OCI-LY1 (cell line): Measurements from ENCODE around the gene ANKIB1.

Experiments
- H2AFZ ChIP-seq: fragments of 200-600 bp; sonication (generic), shearing (Covaris generic); 2 replicates; pipeline ENCODE4 v1.6.0; 2014; ENCODE audit warnings: antibody characterized with exemption, mild to moderate bottlenecking, low read length
- H3F3A ChIP-seq: fragments of 200-600 bp; sonication (generic), shearing (Covaris generic); 2 replicates; pipeline ENCODE4 v1.6.0; 2014; ENCODE audit warnings: mild to moderate bottlenecking, antibody characterized with exemption, low read length, moderate library complexity; ENCODE audit not compliant: insufficient read depth
- H3K27ac ChIP-seq: fragments of 200-600 bp; sonication (generic); 2 replicates; pipeline ENCODE4 v1.5.1; 2014; ENCODE audit warnings: low read length, mixed run types, mild to moderate bottlenecking, low read depth; ENCODE audit not compliant: poor library complexity, severe bottlenecking
- H3K27me3 ChIP-seq: fragments of 200-600 bp; sonication (generic); 2 replicates; pipeline ENCODE4 v1.6.0; 2014; ENCODE audit warnings: antibody characterized with exemption, mild to moderate bottlenecking, low read length, moderate library complexity; ENCODE audit not compliant: insufficient read depth
- H3K36me3 ChIP-seq: fragments of 200-600 bp; sonication (generic); 2 replicates; pipeline ENCODE4 v1.6.1; 2014; ENCODE audit warnings: mild to moderate bottlenecking, antibody characterized with exemption, low read length, moderate library complexity, mixed read lengths; ENCODE audit not compliant: insufficient read depth
- H3K4me1 ChIP-seq: fragments of 200-600 bp; sonication (generic); 2 replicates; pipeline ENCODE4 v1.5.1; 2014; ENCODE audit warnings: mild to moderate bottlenecking, low read length, moderate library complexity; ENCODE audit not compliant: insufficient read depth, severe bottlenecking
- H3K4me2 ChIP-seq: fragments of 200-600 bp; sonication (generic), shearing (Covaris generic); 2 replicates; pipeline ENCODE4 v1.6.1; 2014; ENCODE audit warnings: low read length
- H3K4me3 ChIP-seq: fragments of 200-600 bp; sonication (generic); 2 replicates; pipeline ENCODE4 v1.5.1; 2014; ENCODE audit warnings: low read length, low read depth, mild to moderate bottlenecking, mixed read lengths; ENCODE audit not compliant: poor library complexity, severe bottlenecking
- H3K79me2 ChIP-seq: fragments of 200-600 bp; shearing (Covaris generic); 2 replicates; pipeline ENCODE4 v1.6.1; 2016; ENCODE audit warnings: mixed run types, low read length, mixed read lengths; ENCODE audit not compliant: insufficient read depth
- H3K9ac ChIP-seq: fragments of 200-600 bp; sonication (generic), shearing (Covaris generic); 2 replicates; pipeline ENCODE4 v1.6.1; 2014; ENCODE audit warnings: mild to moderate bottlenecking, low read length, mixed read lengths
- H3K9me2 ChIP-seq: fragments of 200-600 bp; sonication (generic), shearing (Covaris generic); 2 replicates; pipeline ENCODE4 v1.6.1; 2014; ENCODE audit warnings: low read depth, mild to moderate bottlenecking, low read length, mixed read lengths
- H3K9me3 ChIP-seq: fragments of 200-600 bp; shearing (Covaris generic); 2 replicates; pipeline ENCODE4 v1.6.1; 2014; ENCODE audit warnings: low read length, mixed read lengths
- H4K20me1 ChIP-seq: fragments of 200-600 bp; sonication (generic), shearing (Covaris generic); 2 replicates; pipeline ENCODE4 v1.6.0; 2016; ENCODE audit warnings: mild to moderate bottlenecking, low read length; ENCODE audit not compliant: insufficient read depth
- EZH2 ChIP-seq: fragments of 200-600 bp; sonication (generic), shearing (Covaris generic); IDR thresholded peaks from 2 replicates; pipeline ENCODE4 v1.8.0; 2017; ENCODE audit warnings: borderline replicate concordance, mixed run types, mild to moderate bottlenecking, antibody characterized with exemption, low read length, moderate library complexity, mixed read lengths
- TF ChIP-seq, protein P1 (sequence below): fragments of 200-600 bp; sonication (generic), shearing (Covaris generic); IDR thresholded peaks from 2 replicates; pipeline ENCODE4 v1.5.1; 2017; ENCODE audit warnings: mild to moderate bottlenecking, antibody characterized with exemption, low read length, moderate library complexity, mixed read lengths

The ANKIB1 gene

DNA sequence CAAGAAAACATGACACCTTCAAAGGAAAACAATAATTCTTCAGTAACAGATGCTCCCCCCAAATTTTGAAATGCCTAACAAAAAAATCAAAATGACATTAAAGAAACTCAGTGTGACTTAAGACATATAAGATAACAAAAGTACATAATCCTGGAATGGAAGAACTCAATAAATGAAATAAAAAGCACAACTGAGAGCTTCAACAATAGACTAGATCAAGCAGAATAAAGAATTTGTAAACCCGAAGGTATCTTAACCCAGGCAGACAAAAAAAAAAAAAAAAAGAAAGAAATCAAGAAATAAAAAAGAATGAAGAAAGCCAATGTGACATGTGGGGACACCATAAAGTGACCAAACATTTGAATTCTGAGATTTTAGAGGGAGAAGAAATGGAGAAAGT, 39.1 kb upstream of the ANKIB1 start:
- H3K4me3 ChIP-seq, result no peak overlapping the region
- H3K27me3 ChIP-seq, result no peaks in the 10 kb centered on the region
- peaks cover 93% of the 10 kb centered on the region for H3K36me3 ChIP-seq
- H3K27ac ChIP-seq, result no peak overlapping the region
- peaks cover 12% of the 10 kb centered on the region; the same call in 1 of the 2 replicates for H3K9me3 ChIP-seq
- no peak for TF ChIP-seq EZH2
- TF ChIP-seq, protein P1, sequence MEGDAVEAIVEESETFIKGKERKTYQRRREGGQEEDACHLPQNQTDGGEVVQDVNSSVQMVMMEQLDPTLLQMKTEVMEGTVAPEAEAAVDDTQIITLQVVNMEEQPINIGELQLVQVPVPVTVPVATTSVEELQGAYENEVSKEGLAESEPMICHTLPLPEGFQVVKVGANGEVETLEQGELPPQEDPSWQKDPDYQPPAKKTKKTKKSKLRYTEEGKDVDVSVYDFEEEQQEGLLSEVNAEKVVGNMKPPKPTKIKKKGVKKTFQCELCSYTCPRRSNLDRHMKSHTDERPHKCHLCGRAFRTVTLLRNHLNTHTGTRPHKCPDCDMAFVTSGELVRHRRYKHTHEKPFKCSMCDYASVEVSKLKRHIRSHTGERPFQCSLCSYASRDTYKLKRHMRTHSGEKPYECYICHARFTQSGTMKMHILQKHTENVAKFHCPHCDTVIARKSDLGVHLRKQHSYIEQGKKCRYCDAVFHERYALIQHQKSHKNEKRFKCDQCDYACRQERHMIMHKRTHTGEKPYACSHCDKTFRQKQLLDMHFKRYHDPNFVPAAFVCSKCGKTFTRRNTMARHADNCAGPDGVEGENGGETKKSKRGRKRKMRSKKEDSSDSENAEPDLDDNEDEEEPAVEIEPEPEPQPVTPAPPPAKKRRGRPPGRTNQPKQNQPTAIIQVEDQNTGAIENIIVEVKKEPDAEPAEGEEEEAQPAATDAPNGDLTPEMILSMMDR, result no peak
- H4K20me1 ChIP-seq, result no peaks in the 10 kb centered on the region
- no peaks in the 10 kb centered on the region for H3K9me2 ChIP-seq
- no peak overlapping the region for H3K9ac ChIP-seq
- H3K4me1 ChIP-seq, result no peaks in the 10 kb centered on the region
- H3K4me2 ChIP-seq, result no peak overlapping the region
- no peaks in the 10 kb centered on the region for H3F3A ChIP-seq
- no peaks in the 10 kb centered on the region for H3K79me2 ChIP-seq
- H2AFZ ChIP-seq, result no peak overlapping the region

DNA sequence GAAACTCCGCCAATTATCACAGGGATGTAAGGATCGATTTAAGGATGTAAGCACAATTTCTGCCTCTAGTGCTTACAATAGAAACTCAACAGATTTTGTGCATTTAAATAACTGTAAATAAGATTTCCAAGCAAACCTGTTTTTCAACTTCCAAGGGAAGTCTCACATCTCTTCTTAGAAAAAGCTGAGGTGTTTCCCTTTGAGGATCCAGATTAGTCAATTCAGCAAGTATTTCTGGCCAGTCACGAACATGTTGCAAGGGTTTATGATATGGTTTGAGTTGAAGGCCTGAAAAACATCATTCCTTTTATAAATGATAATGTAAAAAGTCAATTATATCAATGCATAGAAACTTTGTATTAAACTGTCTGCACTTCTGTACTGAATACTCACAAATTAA, 24.0 kb upstream of the ANKIB1 start:
- no peak overlapping the region for H2AFZ ChIP-seq
- no peaks in the 10 kb centered on the region for H3K4me1 ChIP-seq
- no peaks in the 10 kb centered on the region; the same call in 1 of the 2 replicates for H3F3A ChIP-seq
- no peaks in the 10 kb centered on the region for H4K20me1 ChIP-seq
- H3K27me3 ChIP-seq, result no peaks in the 10 kb centered on the region
- H3K4me3 ChIP-seq, result no peak overlapping the region
- H3K27ac ChIP-seq, result no peak overlapping the region
- TF ChIP-seq EZH2, result no peak
- TF ChIP-seq, protein P1, result no peak
- no peaks in the 10 kb centered on the region for H3K79me2 ChIP-seq
- H3K36me3 ChIP-seq, result peaks cover 92% of the 10 kb centered on the region
- H3K9ac ChIP-seq, result no peak overlapping the region
- H3K9me3 ChIP-seq, result no peaks in the 10 kb centered on the region
- no peak overlapping the region for H3K4me2 ChIP-seq
- no peaks in the 10 kb centered on the region for H3K9me2 ChIP-seq

DNA sequence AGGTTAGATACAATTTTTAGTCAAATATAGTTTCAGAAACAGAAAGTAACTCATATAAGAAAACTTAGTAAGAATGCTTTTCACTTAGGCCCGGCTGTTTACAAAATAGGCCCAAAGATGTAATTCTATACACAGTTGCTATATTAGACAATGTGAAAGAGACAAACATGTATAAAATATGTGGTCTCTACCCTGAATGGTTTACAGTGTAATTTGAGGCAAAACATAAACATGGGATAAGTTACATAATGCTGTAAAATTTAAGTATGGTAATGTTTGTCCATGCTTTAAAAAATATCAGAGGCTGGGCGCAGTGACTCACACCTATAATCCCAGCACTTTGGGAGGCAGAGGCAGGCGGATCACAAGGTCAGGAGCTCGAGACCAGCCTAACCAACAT, 18.8 kb upstream of the ANKIB1 start:
- no peak overlapping the region for H3K9ac ChIP-seq
- no peak overlapping the region for H3K4me2 ChIP-seq
- no peak for TF ChIP-seq EZH2
- TF ChIP-seq, protein P1, result no peak
- H3K9me3 ChIP-seq, result peaks cover 7% of the 10 kb centered on the region; the same call in 1 of the 2 replicates
- H3K27ac ChIP-seq, result no peak overlapping the region
- H3K27me3 ChIP-seq, result no peaks in the 10 kb centered on the region
- H3F3A ChIP-seq, result no peaks in the 10 kb centered on the region; the same call in 1 of the 2 replicates
- H3K79me2 ChIP-seq, result no peaks in the 10 kb centered on the region
- no peaks in the 10 kb centered on the region for H3K9me2 ChIP-seq
- no peak overlapping the region for H3K4me3 ChIP-seq
- H4K20me1 ChIP-seq, result no peaks in the 10 kb centered on the region
- peaks cover 89% of the 10 kb centered on the region for H3K36me3 ChIP-seq
- H2AFZ ChIP-seq, result no peak overlapping the region
- no peaks in the 10 kb centered on the region for H3K4me1 ChIP-seq
